DLD1 (cell line): ENCODE results near the gene FIGNL1.

ENCODE experiments used
- in situ Hi-C: cut with HindIII; loops from 2 replicates; pipeline ENCODE4 v1.10.0; 2017; ENCODE audit warnings: low sequenced_read_pairs

The FIGNL1 gene

GRCh38 chr7:50399635-50400034, 50.5 kb downstream of the FIGNL1 start:
- in situ Hi-C loops: no loop called here

- in situ Hi-C loops: no loop called here
Measured at GRCh38 chr7:50399206-50399605, 50.9 kb downstream of the FIGNL1 start.

- in situ Hi-C loops: no loop called here
Measured at GRCh38 chr7:50397971-50398324, 52.2 kb downstream of the FIGNL1 start.

GRCh38 chr7:50397320-50397970, 52.7 kb downstream of the FIGNL1 start:
- in situ Hi-C loops: no loop called here

DNA sequence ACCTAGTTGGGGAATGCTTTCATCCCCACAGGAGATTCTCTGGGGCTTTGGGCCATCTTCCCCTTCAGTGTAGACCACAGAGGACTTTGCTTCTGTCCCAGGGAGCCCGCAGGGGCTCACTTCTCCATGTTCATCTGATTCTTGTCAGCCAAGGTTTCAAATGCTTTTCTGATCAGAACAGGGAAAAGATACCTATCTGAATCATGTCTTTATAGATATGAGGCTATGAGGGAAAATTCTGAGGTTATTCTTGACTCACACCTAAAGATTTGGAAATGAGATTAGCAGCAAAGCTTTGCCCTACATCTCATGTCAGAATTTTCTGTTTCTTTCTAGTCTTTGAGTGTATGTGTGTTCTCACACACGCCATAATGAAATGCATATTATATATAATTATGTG, 53.3 kb downstream of the FIGNL1 start:
- in situ Hi-C loops: no loop called here

DNA sequence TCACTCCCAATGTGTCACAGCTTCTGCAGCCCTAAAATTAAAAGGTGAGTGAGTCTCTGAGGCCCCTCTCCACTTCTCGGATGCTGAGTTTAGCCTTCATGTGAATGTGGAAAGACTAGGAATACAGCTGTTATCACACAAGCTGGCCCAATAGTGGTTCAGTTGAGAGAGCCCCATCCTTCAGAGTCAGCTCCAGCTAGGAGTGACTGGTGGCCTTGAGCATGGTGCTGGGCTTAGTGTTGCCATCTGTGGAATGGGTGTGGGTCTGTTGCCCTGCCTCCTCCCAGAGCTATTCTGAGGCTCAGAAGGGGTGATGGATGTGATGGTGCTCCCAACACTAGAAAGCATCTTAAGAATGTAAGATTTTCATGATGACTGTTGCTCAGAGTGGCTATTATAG, 55.8 kb downstream of the FIGNL1 start:
- in situ Hi-C loops: no loop called here
